ENCODE results near the gene PRKAR1A.
"Not testable (repeated sequence)": the region's sequence is repeated elsewhere in the genome, so short reads cannot be mapped to it uniquely, and the experiment has no call there.

The PRKAR1A gene

GRCh38 chr17:68482576-68483041, 29.6 kb upstream of the PRKAR1A start:
- no peak overlapping the region for H3K4me3 ChIP-seq (ENCODE audit: low read depth, low read length)
- DNase-seq (ENCODE audit: low read depth), result no peak
- TF ChIP-seq, protein P1, sequence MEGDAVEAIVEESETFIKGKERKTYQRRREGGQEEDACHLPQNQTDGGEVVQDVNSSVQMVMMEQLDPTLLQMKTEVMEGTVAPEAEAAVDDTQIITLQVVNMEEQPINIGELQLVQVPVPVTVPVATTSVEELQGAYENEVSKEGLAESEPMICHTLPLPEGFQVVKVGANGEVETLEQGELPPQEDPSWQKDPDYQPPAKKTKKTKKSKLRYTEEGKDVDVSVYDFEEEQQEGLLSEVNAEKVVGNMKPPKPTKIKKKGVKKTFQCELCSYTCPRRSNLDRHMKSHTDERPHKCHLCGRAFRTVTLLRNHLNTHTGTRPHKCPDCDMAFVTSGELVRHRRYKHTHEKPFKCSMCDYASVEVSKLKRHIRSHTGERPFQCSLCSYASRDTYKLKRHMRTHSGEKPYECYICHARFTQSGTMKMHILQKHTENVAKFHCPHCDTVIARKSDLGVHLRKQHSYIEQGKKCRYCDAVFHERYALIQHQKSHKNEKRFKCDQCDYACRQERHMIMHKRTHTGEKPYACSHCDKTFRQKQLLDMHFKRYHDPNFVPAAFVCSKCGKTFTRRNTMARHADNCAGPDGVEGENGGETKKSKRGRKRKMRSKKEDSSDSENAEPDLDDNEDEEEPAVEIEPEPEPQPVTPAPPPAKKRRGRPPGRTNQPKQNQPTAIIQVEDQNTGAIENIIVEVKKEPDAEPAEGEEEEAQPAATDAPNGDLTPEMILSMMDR (IDR thresholded peaks at IDR 0.05; ENCODE audit: control insufficient read depth, extremely low read depth, insufficient read depth), result no peak

GRCh38 chr17:68484458-68484857, 27.8 kb upstream of the PRKAR1A start:
- H3K4me3 ChIP-seq (ENCODE audit: low read depth, low read length), result no peak overlapping the region
- DNase-seq (ENCODE audit: low read depth), result no peak
- TF ChIP-seq, protein P1 (IDR thresholded peaks at IDR 0.05; ENCODE audit: control insufficient read depth, extremely low read depth, insufficient read depth), result no peak

- no peak overlapping the region for H3K4me3 ChIP-seq (ENCODE audit: low read depth, low read length)
- no peak for DNase-seq (ENCODE audit: low read depth)
- TF ChIP-seq, protein P1 (IDR thresholded peaks at IDR 0.05; ENCODE audit: control insufficient read depth, extremely low read depth, insufficient read depth), result no peak
Measured at GRCh38 chr17:68489919-68490318, 22.3 kb upstream of the PRKAR1A start.

GRCh38 chr17:68491381-68492231, 20.6 kb upstream of the PRKAR1A start:
- TF ChIP-seq, protein P1 (IDR thresholded peaks at IDR 0.05; ENCODE audit: control insufficient read depth, extremely low read depth, insufficient read depth), result no peak
- DNase-seq (ENCODE audit: low read depth), result no peak
- no peak overlapping the region for H3K4me3 ChIP-seq (ENCODE audit: low read depth, low read length)

- not testable (repeated sequence) for H3K4me3 ChIP-seq (ENCODE audit: low read depth, low read length); DNase-seq (ENCODE audit: low read depth)
Measured at GRCh38 chr17:68492394-68493054, 19.7 kb upstream of the PRKAR1A start.

DNA sequence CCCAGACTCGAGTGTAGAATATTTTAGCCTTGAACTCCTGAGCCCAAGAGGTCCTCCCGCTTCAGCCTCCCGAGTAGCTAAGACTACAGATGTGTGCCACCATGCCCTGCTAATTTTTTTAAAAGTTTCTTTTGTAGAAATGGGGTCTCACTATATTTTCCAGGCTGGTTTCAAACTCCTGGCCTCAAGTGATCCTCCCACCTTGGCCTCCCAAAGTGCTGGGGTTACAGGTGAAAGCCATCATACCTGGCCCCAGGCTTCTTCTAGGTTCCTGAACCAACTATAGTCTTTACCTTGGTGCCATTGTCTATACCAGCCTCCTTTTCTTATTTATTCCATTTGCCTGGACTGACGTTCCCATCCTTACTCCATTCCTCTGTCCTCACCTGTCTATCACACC, 17.1 kb upstream of the PRKAR1A start:
- no peak for DNase-seq (ENCODE audit: low read depth)
- H3K4me3 ChIP-seq (ENCODE audit: low read depth, low read length), result no peak overlapping the region
- TF ChIP-seq, protein P1 (IDR thresholded peaks at IDR 0.05; ENCODE audit: control insufficient read depth, extremely low read depth, insufficient read depth), result no peak

- TF ChIP-seq, protein P1 (IDR thresholded peaks at IDR 0.05; ENCODE audit: control insufficient read depth, extremely low read depth, insufficient read depth), result no peak
- no peak for DNase-seq (ENCODE audit: low read depth)
- no peak overlapping the region for H3K4me3 ChIP-seq (ENCODE audit: low read depth, low read length)
Measured at GRCh38 chr17:68497885-68498319, 14.3 kb upstream of the PRKAR1A start.

Data from LNCaP clone FGC (cell line).